Measurements from ENCODE around the gene CENPV.

DNA sequence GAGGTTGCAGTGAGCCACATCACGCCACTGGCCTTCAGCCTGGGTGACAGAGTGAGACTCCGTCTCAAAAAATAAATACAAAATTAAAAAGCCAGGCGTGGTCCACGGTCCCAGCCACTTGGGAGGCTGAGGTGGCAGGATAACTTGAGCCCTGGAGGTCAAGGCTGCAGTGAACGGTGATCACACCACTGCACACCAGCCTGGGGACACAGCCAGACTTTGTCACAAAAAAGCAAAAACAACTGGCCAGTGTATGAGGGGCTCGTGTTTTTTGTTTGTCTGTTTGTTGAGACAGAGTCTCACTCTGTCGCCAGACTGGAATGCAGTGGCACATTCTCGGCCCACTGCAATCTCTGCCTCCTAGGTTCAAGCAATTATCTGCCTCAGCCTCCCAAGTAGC lies 26.4 kb upstream of the CENPV start:
- TF ChIP-seq POLR2A (IDR thresholded peaks at IDR 0.05; ENCODE audit: low read length) = no peak
- TF ChIP-seq GATA1 (IDR thresholded peaks at IDR 0.05; ENCODE audit: low read depth, low read length) = no peak

All from erythroblast (primary cell).